Raji (cell line): ENCODE measurements around the gene TXLNB.

ENCODE experiments used
- POLR2A ChIP-seq: IDR thresholded peaks from 2 replicates; pipeline ENCODE4 v1.6.1; 2011; ENCODE audit warnings: low read depth, low read length, control low read depth; ENCODE audit not compliant: insufficient read depth

The TXLNB gene

DNA sequence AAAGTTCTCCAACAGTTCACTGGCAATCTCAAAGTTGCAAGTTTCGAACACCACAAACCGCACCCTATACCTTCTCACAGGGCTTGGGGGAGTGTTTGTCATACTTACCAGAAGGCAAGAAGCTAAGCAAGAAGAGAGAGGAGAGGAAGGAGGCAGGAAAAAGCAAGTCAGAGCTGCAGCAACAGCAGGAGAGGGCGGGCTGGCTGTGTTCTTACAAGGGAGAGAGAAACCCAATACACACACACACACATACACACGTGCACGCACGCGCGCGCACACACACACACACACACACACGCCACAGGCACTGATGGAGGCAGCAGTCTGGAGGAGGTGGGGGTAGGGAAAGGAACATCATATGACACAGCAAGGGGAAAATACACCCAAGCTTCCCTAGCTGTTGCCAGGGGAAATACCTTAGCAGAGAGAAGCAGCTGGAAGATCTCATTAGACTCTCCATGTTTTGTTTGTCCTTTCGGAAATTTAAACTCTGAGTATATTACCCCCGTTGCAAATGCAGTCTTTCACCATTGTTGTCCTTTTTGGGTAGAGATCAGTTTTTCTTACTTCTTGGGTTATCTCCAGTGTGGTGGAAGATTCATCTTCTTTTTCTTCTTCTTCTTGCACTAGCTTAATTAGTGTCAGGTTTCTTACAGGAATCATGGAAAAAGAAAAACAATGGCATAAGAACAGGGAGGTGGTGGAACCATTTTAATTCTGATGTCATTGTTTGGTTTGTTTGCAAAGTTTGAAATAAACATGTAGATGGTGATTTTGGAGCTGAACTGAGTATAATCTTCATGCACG, at the start of gene TXLNB:
TXLNB (minus strand) TSS at position 186 of the 807 bp plus-strand sequence. CDS start 3,099 bp downstream, outside the sequence.
- TF ChIP-seq POLR2A = peak; percentile 57; the same call in 1 of the 2 replicates

DNA sequence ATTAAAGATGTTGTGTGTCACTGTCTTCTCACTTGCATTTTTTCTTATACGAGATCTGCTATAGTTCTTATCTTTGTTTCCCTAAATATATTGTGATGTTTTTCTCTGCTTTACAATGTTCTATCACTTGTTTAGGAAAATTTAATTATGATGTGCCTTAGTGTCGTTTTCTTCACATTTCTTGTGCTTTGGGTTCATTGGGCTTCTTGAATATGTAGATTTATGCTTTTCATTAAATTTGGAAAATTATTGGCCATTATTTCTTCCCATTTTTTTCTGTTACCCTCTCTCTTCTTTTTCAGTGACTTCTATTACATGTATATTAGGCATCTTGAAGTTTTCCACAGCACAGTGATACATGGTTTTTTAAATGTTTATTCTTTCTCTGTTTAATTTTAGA, 49.3 kb upstream of the TXLNB start:
- no peak for TF ChIP-seq POLR2A

DNA sequence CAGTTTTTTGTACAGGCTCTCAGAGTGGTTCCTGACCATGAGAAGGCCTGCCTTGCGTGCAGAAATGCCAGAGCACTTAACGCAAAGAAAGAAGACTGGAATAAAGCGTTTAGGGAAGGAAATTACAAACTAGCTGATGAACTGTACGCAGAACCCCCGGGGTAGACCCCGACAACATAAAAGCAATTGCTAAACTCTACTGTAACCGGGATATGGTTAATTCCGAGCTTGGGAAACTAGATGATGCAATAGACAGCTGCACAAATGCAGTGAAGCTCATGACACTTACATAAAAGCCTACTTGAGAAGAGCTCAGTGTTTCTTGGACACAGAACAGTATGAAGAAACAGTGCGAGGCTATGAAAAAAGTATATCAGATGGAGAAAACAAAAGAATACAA, 47.0 kb upstream of the TXLNB start:
- no peak for TF ChIP-seq POLR2A

DNA sequence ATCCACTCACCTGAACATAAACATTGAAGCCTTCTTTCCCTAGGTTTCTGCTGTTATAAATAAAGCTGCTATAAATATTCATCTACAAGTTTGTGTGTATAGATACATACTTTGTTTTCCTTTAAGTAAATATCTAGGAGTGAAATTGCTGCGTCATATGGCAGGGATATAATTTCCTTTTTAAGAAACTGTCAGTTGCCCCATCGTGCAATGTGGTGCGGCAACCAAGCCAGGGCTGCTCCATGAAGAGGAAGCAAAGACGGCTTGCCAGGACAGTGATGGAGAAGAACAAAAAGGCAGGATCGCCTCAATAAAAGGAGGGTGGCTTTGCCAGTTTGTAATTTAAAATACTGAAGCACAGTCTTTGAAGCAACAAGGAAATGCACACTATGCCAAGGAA, 46.0 kb upstream of the TXLNB start:
- no peak for TF ChIP-seq POLR2A

DNA sequence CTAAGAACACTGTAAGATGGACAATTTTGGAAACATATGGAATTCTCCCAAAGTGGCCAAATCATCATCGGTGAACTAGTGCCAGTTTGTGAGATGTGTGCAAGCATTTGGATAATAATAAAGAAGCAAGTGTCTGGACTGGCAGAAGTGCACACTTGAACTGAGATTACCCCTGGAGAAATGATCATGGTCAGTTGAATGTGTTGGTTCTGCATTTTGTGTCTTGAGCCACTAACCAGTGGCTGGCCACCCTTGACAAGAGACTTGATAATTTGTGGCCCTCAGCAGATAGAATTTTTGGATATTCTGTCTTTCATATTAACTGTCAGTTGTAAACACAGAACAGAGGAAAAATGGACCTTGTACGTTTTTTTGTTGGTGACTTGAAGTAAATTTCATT, 45.2 kb upstream of the TXLNB start:
- TF ChIP-seq POLR2A = no peak

DNA sequence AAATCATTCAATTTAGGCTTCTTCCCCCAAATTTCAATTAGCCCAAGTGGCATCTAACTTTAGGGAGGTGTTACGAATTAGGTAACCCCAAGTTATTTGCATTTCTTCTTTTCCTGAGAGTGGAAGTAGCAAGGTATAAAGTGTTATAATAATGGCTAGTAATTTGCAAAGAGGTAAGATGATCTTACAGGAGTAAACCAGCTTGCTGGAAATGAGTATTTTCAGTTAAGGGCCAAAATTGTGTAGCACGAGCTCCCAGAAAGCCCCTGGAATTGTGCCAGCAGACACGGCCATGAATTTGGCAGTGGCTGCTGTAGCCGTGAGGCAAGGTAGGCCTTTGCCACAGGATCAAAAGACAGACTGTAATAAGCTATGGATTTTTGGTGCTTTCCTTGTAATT, 44.7 kb upstream of the TXLNB start:
- TF ChIP-seq POLR2A = no peak

DNA sequence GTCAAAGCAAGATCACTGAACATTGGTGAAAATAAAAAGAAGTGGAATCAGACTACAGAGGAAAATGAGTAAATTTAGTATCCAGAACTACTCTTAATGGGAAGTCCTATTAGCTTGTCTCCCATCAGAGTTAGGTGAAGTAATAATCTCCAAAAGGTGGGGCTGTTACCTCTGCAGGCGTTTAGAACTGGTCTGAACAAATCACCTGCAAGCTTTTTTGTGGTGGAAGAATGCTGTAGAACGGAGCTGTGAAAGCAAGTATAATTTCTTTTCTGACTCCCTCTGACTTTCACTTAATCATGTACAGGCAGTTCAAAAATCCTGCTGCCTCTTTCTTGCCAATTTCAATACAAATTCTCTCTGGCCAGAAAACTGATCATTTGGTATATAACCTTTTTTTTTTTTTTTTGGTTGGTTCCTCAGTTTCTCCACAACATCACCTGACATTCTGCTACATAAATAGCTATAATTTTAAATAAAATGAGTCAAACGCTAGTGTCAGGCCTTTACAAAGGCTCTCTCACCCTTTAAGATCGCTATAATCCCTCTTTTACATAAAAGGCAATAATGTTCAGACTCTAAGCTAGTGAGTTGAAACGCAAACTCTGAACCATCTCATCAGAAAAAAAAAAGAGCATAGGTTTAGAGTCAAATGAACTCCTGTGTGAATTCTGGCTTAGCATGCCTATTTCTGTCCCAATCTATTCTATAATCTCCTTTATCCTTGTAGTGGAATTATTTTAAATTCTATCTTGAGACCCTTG, 43.8 kb upstream of the TXLNB start:
- no peak for TF ChIP-seq POLR2A

DNA sequence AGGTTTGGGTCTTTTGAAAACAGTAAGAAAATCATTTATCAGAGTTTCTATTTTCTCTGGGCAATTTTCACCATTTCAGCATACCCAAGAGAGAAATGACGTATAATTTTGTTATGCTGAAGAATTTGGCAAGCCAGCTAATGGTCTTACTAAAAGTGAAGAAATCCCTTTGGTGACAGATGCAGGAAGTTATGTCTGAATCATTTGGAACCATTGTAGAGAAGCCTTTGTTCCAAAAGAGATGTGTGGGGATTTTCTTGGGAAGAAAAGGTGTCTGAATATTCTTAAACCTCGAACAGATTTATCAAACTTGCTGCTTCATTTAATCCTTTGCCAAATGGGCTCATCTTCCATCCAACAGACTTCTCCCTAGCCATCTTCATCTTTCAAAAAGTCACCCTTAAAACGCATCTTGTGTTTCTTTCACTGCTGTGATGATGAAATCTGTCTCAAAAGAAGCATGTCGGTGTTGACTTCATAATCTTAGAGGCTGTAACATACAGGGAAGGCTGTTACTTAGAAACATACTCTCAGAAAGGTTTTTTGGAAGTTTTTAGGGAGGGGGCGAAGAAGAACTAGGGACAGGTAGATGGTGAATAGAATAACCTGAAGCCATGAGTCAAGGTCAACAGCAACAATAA, 43.1 kb upstream of the TXLNB start:
- no peak for TF ChIP-seq POLR2A

DNA sequence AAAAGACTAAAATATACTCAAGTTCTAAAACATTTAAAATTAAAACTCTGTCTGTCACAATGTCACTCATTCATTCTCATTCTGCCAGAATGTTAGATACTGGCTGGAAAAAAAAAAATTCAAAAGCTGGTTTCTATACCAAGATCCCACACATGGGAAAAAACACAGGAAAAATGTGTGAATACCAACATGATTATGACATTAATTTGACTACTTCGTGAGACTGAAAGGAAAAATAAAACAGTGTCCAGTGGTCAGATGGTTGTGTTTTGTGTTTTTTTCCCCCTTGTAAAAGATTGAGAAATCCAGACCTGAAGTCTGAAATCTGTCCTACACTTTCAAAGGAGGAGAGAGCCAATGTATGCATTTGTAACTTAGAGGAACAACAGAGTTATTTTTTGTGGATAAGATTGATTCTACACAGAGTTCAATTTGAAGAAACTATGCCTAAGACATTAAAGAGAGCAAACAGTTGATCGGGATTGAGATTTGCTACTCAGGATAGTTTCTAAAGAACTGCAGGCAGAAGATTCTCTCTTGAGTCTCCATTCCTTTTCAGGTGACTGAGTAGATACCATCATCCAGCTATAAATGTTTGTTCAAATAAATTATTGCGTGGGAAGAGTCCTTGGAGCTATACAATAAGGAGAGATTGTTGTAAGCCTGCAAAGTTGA, 39.2 kb upstream of the TXLNB start:
- TF ChIP-seq POLR2A = no peak

DNA sequence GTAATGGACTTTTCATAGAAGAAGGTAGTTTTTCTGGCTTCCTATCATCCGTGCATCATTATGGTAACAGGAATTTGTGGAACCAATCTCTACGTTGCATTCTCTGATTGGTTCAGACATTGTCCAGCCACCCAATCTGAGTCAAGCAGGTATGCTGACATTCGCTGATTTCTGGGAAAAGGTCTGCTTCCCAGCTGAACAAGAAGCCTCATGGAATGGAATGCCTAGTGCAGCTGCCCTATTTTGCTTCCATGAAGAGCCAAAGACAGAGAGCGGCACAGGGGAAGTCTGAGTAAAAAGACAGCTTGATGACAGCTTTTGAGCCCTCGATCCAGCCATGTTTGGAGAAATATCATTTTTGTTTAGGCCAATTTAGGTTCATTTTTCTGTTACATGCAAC, 38.5 kb upstream of the TXLNB start:
- TF ChIP-seq POLR2A = no peak

DNA sequence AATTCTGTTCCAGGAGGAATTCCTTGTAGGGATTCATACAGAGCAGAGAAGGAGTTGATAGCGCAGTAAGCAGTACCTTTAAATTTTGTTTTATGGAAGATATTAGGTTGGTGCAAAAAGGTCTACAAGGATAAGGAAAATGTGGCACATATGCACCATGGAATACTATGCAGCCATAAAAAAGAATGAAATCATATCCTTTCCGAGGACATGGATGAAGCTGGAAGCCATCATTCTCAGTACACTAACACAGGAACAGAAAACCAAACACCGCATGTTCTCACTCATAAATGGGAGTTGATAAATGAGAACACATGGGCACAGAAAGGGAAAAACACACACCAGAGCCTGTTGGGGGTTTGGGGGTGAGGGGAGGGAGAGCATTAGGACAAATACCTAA, 37.4 kb upstream of the TXLNB start:
- TF ChIP-seq POLR2A = no peak

DNA sequence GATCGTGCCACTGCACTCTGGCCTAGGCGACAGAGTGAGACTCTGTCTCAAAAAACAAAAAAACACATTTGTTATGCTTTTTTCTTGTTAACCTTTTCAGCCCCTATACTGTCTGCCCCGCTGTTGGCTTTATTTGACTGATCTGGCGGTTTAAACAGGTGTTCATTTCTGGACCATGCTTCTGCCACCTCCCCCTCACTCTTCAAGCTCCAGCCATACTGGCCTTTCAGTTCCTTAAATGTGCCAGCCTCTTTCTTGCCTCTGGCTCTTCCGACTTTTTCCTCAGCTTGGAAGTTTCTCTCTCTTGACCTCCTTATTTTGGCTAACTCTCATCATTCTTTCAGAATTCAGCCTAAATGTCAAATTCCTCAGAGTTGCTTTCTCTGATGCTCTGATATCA, 35.2 kb upstream of the TXLNB start:
- peak; percentile 35; the same call in 1 of the 2 replicates for TF ChIP-seq POLR2A

DNA sequence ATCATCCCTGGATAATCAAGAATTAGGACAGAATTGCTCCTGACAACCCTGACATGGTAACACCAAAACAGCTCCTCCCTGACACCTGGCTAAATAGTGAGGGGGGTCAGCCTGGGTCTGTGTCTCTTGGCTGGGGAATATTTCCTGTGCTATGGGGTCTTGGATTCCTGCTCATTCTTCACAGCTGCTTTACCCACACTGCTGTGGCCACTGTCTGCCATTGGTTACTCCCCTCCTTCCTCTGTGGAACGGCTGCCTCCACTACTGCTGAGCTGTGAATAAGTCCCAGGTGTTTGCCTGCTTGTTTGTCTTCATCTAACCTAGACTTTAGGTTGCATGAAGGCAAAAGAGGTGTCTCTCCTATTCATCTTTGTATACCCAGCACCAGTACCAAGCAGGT, 33.9 kb upstream of the TXLNB start:
- peak; percentile 39; the same call in 1 of the 2 replicates for TF ChIP-seq POLR2A

DNA sequence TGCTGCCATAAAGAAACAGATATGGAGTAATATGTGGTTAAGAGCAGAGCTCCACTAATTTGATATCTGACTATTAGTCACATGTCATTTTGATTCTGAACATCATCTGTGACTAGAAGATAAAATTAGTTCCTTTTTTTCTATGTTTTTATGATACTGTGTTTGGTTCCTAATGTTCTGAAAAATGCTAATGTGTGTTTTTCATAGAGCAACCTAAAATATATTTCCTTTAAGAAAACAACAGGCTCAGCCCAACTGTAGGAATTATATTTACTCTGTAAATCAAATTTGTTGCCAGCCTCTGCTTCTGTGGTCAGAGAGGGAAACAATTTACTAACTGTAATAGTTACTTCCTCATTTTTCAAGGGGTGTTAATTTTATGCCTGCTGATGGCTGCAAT, 33.3 kb upstream of the TXLNB start:
- TF ChIP-seq POLR2A = no peak; the same call in 1 of the 2 replicates

DNA sequence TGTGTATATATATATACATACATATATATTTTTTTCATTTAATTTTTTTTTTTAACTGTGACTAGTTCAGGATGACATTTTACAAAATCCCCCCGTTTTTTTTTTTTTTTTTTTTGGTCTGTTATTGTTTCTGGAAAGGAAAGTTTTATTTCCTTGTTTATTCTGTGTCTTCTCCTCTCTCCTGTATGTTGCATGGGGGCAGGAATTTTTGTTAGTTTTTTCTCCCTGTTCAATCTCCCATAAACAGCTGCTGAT, 32.4 kb upstream of the TXLNB start:
- TF ChIP-seq POLR2A = no peak

DNA sequence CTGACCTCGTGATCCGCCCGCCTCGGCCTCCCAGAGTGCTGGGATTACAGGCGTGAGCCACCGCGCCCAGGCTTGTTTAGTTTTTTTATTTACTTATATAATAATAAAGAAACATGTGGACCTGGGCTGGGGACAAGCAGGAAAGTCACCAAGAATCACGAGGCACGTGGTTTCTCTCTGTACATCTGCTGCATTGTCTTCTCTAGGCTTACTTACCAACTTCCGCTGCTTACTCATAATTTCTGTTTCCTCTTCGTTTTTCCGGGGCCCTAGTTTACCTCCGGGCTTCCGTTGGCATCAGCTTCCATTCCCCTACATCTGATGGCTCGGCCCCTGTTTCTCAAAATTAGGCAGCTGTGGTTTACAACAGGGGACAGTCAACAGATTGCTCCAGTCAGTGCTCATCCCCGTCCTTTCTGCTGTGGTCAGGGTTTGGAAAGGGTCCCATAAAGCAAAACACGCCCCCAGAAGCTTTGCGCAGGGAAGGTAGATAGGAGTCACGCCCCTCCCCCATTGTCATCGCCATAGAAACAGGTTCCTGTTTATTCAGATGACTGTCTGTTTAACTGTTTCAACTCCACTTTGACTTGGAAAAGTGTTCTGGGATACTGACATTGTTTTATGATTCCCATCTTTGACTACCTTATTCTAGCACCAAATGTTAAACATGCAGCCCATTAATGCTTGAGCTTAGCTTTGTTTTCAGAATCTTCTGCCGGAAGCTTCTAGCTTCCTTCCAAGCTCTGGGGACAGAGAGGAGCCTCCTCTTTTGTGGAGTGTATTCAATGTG, 31.9 kb upstream of the TXLNB start:
- TF ChIP-seq POLR2A = peak; percentile 56; the same call in 1 of the 2 replicates
